Right lobe of liver (tissue), 6 donors: Measurements from ENCODE around the gene PTPRD. TPM values are rescaled to one million over a fixed set of nuclear protein-coding genes. Genes with fewer than 3 reads are reported as not detected.

ENCODE experiments used
- ATAC-seq, 4 donors: fragments of 200-7000 bp; cut with Tn5 transposase; one replicate each; pipeline ENCODE4 v1.9.1; 2020; ENCODE audit warnings: mild to moderate bottlenecking in 4 of 4, moderate library complexity in 4 of 4
- DNase-seq, 3 donors: peaks; one replicate each; pipeline ENCODE4 v3.0.0-alpha.2; 2020
- H3K27ac ChIP-seq, 3 donors: fragments of 200-600 bp; one replicate each; pipeline ENCODE4 v1.8.0; 2022
- H3K27me3 ChIP-seq, 2 donors: fragments of 200-600 bp; one replicate each; pipeline ENCODE4 v1.8.0; 2022
- H3K36me3 ChIP-seq, 4 donors: fragments of 200-600 bp; sonication (generic) in 1 of 4; one replicate each; pipeline versions ENCODE4 v1.5.1 to v1.8.0; 2017 to 2022; ENCODE audit warnings: control low read depth in 1 of 4
- H3K4me1 ChIP-seq, 4 donors: fragments of 200-600 bp; sonication (generic) in 1 of 4; one replicate each; pipeline versions ENCODE4 v1.5.1 to v1.8.0; 2017 to 2022; ENCODE audit warnings: control low read depth in 1 of 4
- H3K4me3 ChIP-seq, 3 donors: fragments of 200-600 bp; one replicate each; pipeline ENCODE4 v1.8.0; 2022
- H3K9me3 ChIP-seq, 4 donors: fragments of 200-600 bp; sonication (generic) in 1 of 4; one replicate each; pipeline versions ENCODE4 v1.5.1 to v1.8.0; 2017 to 2022; ENCODE audit warnings: control low read depth in 1 of 4
- CTCF ChIP-seq, 4 donors: fragments of 200-600 bp in 3 of 4; fragments of 450-650 bp in 1 of 4; IDR thresholded peaks; one replicate each; pipeline versions ENCODE4 v1.5.1 to v1.8.0; 2016 to 2022; ENCODE audit warnings: antibody characterized with exemption in 4 of 4, mild to moderate bottlenecking in 2 of 4
- POLR2A ChIP-seq: fragments of 450-650 bp; IDR thresholded peaks from one replicate; pipeline ENCODE4 v1.6.1; 2017; ENCODE audit warnings: antibody characterized with exemption, mild to moderate bottlenecking
- WGBS: methylation state at CpG from one replicate; pipeline ENCODE4 v1.1.6; 2018; ENCODE audit warnings: low coverage, low lambda C conversion rate; ENCODE audit not compliant: insufficient coverage; ENCODE audit errors: missing lambda C conversion rate; 5-methylcytosine and 5-hydroxymethylcytosine counted together
- intact Hi-C, 2 donors: fragments of 100-400 bp; cut with DNase I; formaldehyde crosslinking; loops; one replicate each; pipeline versions ENCODE4 v1.11.2 to v1.14.1; 2022
- total RNA-seq, 6 experiments: library from RNA; depleted of rRNA in 2 of 6; stranded (reverse); fragments of >200 nt in 2 of 6; fragmentation: NEBNext Ultra II Directional in 3 of 6; extraction: Animal tissue kit (Norgen Biotek cat#: 25700) in 3 of 6; gene quantifications; one replicate each; pipeline versions ENCODE4 v1.1.0 to v1.2.4, GENCODE V29; 2016 to 2023
- donor health status: DM: no; HTN: yes; CAD: no.
- donor health status: DM: no; HTN: no; CAD: no.
- donor health status: DM: no; HTN: no; CAD: no.
- donor health status: DM: no; HTN: yes; CAD: no.
- donor health status: DM: no; HTN: yes; CAD: no.

Gene PTPRD
- total RNA-seq, 6 experiments from 2014 or later = 5.4 to 29.8 (median 13.9) TPM

- H3K4me3 ChIP-seq = no peak overlapping the region
- no peaks in the 10 kb centered on the region for H3K27me3 ChIP-seq
- H3K4me1 ChIP-seq = no peaks in the 10 kb centered on the region
- no peak for ATAC-seq
- H3K36me3 ChIP-seq = no peaks in the 10 kb centered on the region
- no peaks in the 10 kb centered on the region for H3K9me3 ChIP-seq
- 75% methylated on average over 2 of the region's 2 CpGs for WGBS
- no peak overlapping the region for H3K27ac ChIP-seq
- intact Hi-C loops = loop anchor here in 1 of 2 donors (10.0 kb wide), 1 partner anchor 172 kb away; no protein-coding TSS in a partner anchor
- no peak for TF ChIP-seq POLR2A
- TF ChIP-seq CTCF (IDR thresholded peaks at IDR 0.05) = no peak
- DNase-seq = no peak
Measured at GRCh38 chr9:9612755-9613154, 1000.0 kb downstream of the PTPRD start.

- Histone ChIP-seq H3K27ac (no peak overlapping the region), H3K4me3 (no peak overlapping the region), H3K4me1 (no peaks in the 10 kb centered on the region), H3K36me3 (no peaks in the 10 kb centered on the region), H3K27me3 (no peaks in the 10 kb centered on the region), H3K9me3 (no peaks in the 10 kb centered on the region)
- 49% methylated on average over 3 of the region's 3 CpGs for WGBS
- TF ChIP-seq CTCF (IDR thresholded peaks at IDR 0.05) = no peak
- TF ChIP-seq POLR2A = no peak
- no peak for ATAC-seq
- intact Hi-C loops = loop anchor here in 1 of 2 donors (10.0 kb wide), 1 partner anchor 173 kb away; no protein-coding TSS in a partner anchor
- DNase-seq = no peak
Measured at GRCh38 chr9:9612270-9612669, 1000.5 kb downstream of the PTPRD start.

GRCh38 chr9:9605681-9606080, 1007.1 kb downstream of the PTPRD start:
- DNase-seq (no peak), ATAC-seq (no peak)
- Histone ChIP-seq H3K27ac (no peak overlapping the region), H3K4me3 (no peak overlapping the region), H3K4me1 (no peaks in the 10 kb centered on the region), H3K9me3 (no peaks in the 10 kb centered on the region), H3K36me3 (no peaks in the 10 kb centered on the region), H3K27me3 (no peaks in the 10 kb centered on the region)
- TF ChIP-seq POLR2A = no peak
- intact Hi-C loops = no loop called here
- 58% methylated on average over 4 of the region's 4 CpGs for WGBS

- H3K27ac ChIP-seq = no peak overlapping the region
- H3K4me3 ChIP-seq = no peak overlapping the region
- no peak for ATAC-seq
- no peak for TF ChIP-seq POLR2A
- no peak for TF ChIP-seq CTCF (IDR thresholded peaks at IDR 0.05)
- H3K27me3 ChIP-seq = no peaks in the 10 kb centered on the region
- WGBS = 82% methylated on average over 2 of the region's 2 CpGs
- DNase-seq = no peak
- intact Hi-C loops = no loop called here
- H3K9me3 ChIP-seq = no peaks in the 10 kb centered on the region
- no peaks in the 10 kb centered on the region for H3K4me1 ChIP-seq
- H3K36me3 ChIP-seq = no peaks in the 10 kb centered on the region
Measured at GRCh38 chr9:9603345-9603744, 1009.5 kb downstream of the PTPRD start.

GRCh38 chr9:9598723-9599122, 1014.1 kb downstream of the PTPRD start:
- ATAC-seq (no peak), DNase-seq (no peak)
- H3K4me3 ChIP-seq = no peak overlapping the region
- intact Hi-C loops = no loop called here
- no peaks in the 10 kb centered on the region for H3K4me1 ChIP-seq
- H3K27me3 ChIP-seq = no peaks in the 10 kb centered on the region
- no peaks in the 10 kb centered on the region for H3K9me3 ChIP-seq
- no peak overlapping the region for H3K27ac ChIP-seq
- WGBS = 50% methylated on average over 1 of the region's 1 CpG
- H3K36me3 ChIP-seq = no peaks in the 10 kb centered on the region
- TF ChIP-seq POLR2A (no peak), CTCF (IDR thresholded peaks at IDR 0.05) (no peak)
